ENCODE measurements around the gene CSTF1. TPM values are rescaled to one million over a fixed set of nuclear protein-coding genes. Genes with fewer than 3 reads are reported as not detected.

Gene CSTF1
- 23.2 and 32.9 TPM in 2 replicates for total RNA-seq

GRCh38 chr20:56392132-56392880 lies at the start of gene CSTF1, which contains the start of gene AURKA:
Gene CSTF1 (plus strand): TSS chr20:56392645. CDS start chr20:56395553, 2,908 bp downstream.
Gene AURKA (minus strand): TSS chr20:56392215. CDS start chr20:56388197, 4,018 bp downstream.

GRCh38 chr20:56358600-56359211 lies 33.7 kb upstream of the CSTF1 start, which contains the start of gene FAM210B:
Gene FAM210B (plus strand): TSS chr20:56358974. CDS start chr20:56359006, 32 bp downstream.

GRCh38 chr20:56411759-56412472 lies 19.5 kb downstream of the CSTF1 start, which contains the start of gene CASS4:
Gene CASS4 (plus strand): TSS chr20:56412260. CDS start chr20:56412459, 199 bp downstream.

Other genes with a start within 250 kb of the CSTF1 start
- gene MC3R, start 143.9 kb upstream of the CSTF1 start, total RNA-seq = not detected in 2 replicates
- 44.6 and 46.9 TPM in 2 replicates for gene FAM210B, start 33.7 kb upstream of the CSTF1 start, total RNA-seq
- gene AURKA, start 430 bp upstream of the CSTF1 start, total RNA-seq = 4.8 and 29.4 TPM in 2 replicates
- gene CASS4, start 19.6 kb downstream of the CSTF1 start, total RNA-seq = under 0.01 and 0.14 TPM in 2 replicates
- 76.0 and 76.7 TPM in 2 replicates for gene RTF2, start 76.0 kb downstream of the CSTF1 start, total RNA-seq
- gene FAM209A, start 132.1 kb downstream of the CSTF1 start, total RNA-seq = not detected in 2 replicates
- gene FAM209B, start 140.6 kb downstream of the CSTF1 start, total RNA-seq = not detected in 2 replicates
- gene TFAP2C, start 236.7 kb downstream of the CSTF1 start, total RNA-seq = not detected in 2 replicates

All from smooth muscle cell of the umbilical artery (primary cell).